ENCODE data around the gene ACTN3.

- TF ChIP-seq POLR2A (IDR thresholded peaks at IDR 0.05) (no peak), CTCF (IDR thresholded peaks at IDR 0.05) (no peak)
Measured at GRCh38 chr11:66554602-66555001, 7.9 kb downstream of the ACTN3 start.
